H9 (cell line): ENCODE measurements around the gene RAB11FIP5. TPM values are rescaled to one million over a fixed set of nuclear protein-coding genes. Genes with fewer than 3 reads are reported as not detected.

ENCODE experiments used
- DNase-seq: peaks from one replicate; pipeline ENCODE4 v3.0.0-alpha.2; 2017
- H2AFZ ChIP-seq: one replicate; pipeline ENCODE4 v1.6.1; 2013; ENCODE audit warnings: mild to moderate bottlenecking, low read length, control low read depth, moderate library complexity
- H2AK5ac ChIP-seq: 2 replicates; pipeline ENCODE4 v1.6.1; 2013; ENCODE audit warnings: low read length, control low read depth, mixed read lengths; ENCODE audit not compliant: insufficient read length
- H2BK120ac ChIP-seq: one replicate; pipeline ENCODE4 v1.6.1; 2013; ENCODE audit warnings: low read depth, mild to moderate bottlenecking, low read length, control low read depth, inconsistent platforms; ENCODE audit not compliant: poor library complexity, severe bottlenecking
- H2BK12ac ChIP-seq: 2 replicates; pipeline ENCODE4 v1.6.1; 2013; ENCODE audit warnings: low read length, control low read depth, mixed read lengths, low read depth; ENCODE audit not compliant: insufficient read length
- H2BK15ac ChIP-seq: 2 replicates; pipeline ENCODE4 v1.6.1; 2013; ENCODE audit warnings: low read depth, low read length, control low read depth
- H2BK20ac ChIP-seq: one replicate; pipeline ENCODE4 v1.6.1; 2013; ENCODE audit warnings: low read depth, mild to moderate bottlenecking, low read length, control low read depth, inconsistent platforms; ENCODE audit not compliant: poor library complexity, severe bottlenecking
- H2BK5ac ChIP-seq: 2 replicates; pipeline ENCODE4 v1.6.1; 2013; ENCODE audit warnings: low read length, control low read depth, mixed read lengths; ENCODE audit not compliant: insufficient read length
- H3K14ac ChIP-seq: 2 replicates; pipeline ENCODE4 v1.6.1; 2013; ENCODE audit warnings: low read length, control low read depth; ENCODE audit not compliant: insufficient read depth
- H3K18ac ChIP-seq: 2 replicates; pipeline ENCODE4 v1.6.1; 2013; ENCODE audit warnings: low read depth, mild to moderate bottlenecking, mixed read lengths, low read length, control low read depth; ENCODE audit not compliant: insufficient read length
- H3K23ac ChIP-seq: 2 replicates; pipeline ENCODE4 v1.6.1; 2013; ENCODE audit warnings: low read length, control low read depth, mixed read lengths, low read depth; ENCODE audit not compliant: insufficient read length
- H3K23me2 ChIP-seq: 2 replicates; pipeline ENCODE4 v1.6.1; 2013; ENCODE audit warnings: low read depth, mild to moderate bottlenecking, mixed read lengths, low read length, control low read depth; ENCODE audit not compliant: insufficient read length, poor library complexity, severe bottlenecking
- H3K27ac ChIP-seq: 2 replicates; pipeline ENCODE4 v1.5.1; 2013; ENCODE audit warnings: low read length, control low read depth, mixed read lengths, low read depth; ENCODE audit not compliant: insufficient read length
- H3K27me3 ChIP-seq: 2 replicates; pipeline ENCODE4 v1.6.1; 2013; ENCODE audit warnings: low read length, control low read depth, inconsistent platforms; ENCODE audit not compliant: insufficient read depth
- H3K4ac ChIP-seq: 2 replicates; pipeline ENCODE4 v1.6.1; 2013; ENCODE audit warnings: low read depth, mild to moderate bottlenecking, control low read depth, inconsistent platforms, low read length, moderate library complexity
- H3K4me1 ChIP-seq: 2 replicates; pipeline ENCODE4 v1.6.1; 2013; ENCODE audit warnings: low read length, control low read depth, inconsistent platforms; ENCODE audit not compliant: insufficient read depth
- H3K4me2 ChIP-seq: 2 replicates; pipeline ENCODE4 v1.6.1; 2013; ENCODE audit warnings: low read length, control low read depth, mixed read lengths; ENCODE audit not compliant: insufficient read length, insufficient read depth
- H3K56ac ChIP-seq: 2 replicates; pipeline ENCODE4 v1.6.1; 2013; ENCODE audit warnings: low read depth, mild to moderate bottlenecking, mixed read lengths, low read length, control low read depth; ENCODE audit not compliant: insufficient read length
- H3K79me1 ChIP-seq: 2 replicates; pipeline ENCODE4 v1.6.1; 2013; ENCODE audit warnings: low read depth, mild to moderate bottlenecking, moderate library complexity, low read length, control low read depth, inconsistent platforms; ENCODE audit not compliant: insufficient read depth, poor library complexity, severe bottlenecking
- H3K79me2 ChIP-seq: 2 replicates; pipeline ENCODE4 v1.6.1; 2013; ENCODE audit warnings: low read length, control low read depth, inconsistent platforms; ENCODE audit not compliant: insufficient read depth
- H3K9ac ChIP-seq: 2 replicates; pipeline ENCODE4 v1.6.1; 2013; ENCODE audit warnings: low read length, control low read depth, mixed read lengths; ENCODE audit not compliant: insufficient read length; ENCODE audit errors: extremely low read depth
- H3K9me3 ChIP-seq: one replicate; pipeline ENCODE4 v1.6.1; 2013; ENCODE audit warnings: low read depth, low read length, inconsistent platforms; ENCODE audit not compliant: control insufficient read depth
- H3T11ph ChIP-seq: one replicate; pipeline ENCODE4 v1.6.1; 2013; ENCODE audit warnings: mild to moderate bottlenecking, low read length, control low read depth, inconsistent platforms
- H4K20me1 ChIP-seq: one replicate; pipeline ENCODE4 v1.6.1; 2013; ENCODE audit not compliant: control insufficient read depth, insufficient read length, insufficient read depth
- H4K5ac ChIP-seq: 2 replicates; pipeline ENCODE4 v1.6.1; 2013; ENCODE audit warnings: low read depth, mild to moderate bottlenecking, mixed read lengths, low read length, control low read depth; ENCODE audit not compliant: insufficient read length
- H4K8ac ChIP-seq: replicated peaks from 2 replicates; pipeline ENCODE4 v1.6.1; 2013; ENCODE audit warnings: low read length, control low read depth, mixed read lengths, low read depth; ENCODE audit not compliant: insufficient read length
- H4K91ac ChIP-seq: 2 replicates; pipeline ENCODE4 v1.6.1; 2013; ENCODE audit warnings: low read depth, mild to moderate bottlenecking, moderate library complexity, mixed read lengths, low read length, control low read depth; ENCODE audit not compliant: insufficient read length
- H3K27ac Mint-ChIP-seq, 3 experiments: 2 replicates in 2 of 3; 3 replicates in 1 of 3; pipeline ENCODE4 v1.8.0; 2020 to 2021; ENCODE audit warnings: mixed read lengths in 3 of 3, mild to moderate bottlenecking in 1 of 3, moderate library complexity in 1 of 3
- H3K27me3 Mint-ChIP-seq: 2 replicates; pipeline ENCODE4 v1.8.0; 2021; ENCODE audit warnings: low read depth, mild to moderate bottlenecking, moderate library complexity, mixed read lengths
- H3K36me3 Mint-ChIP-seq, 3 experiments: 2 replicates in 2 of 3; 3 replicates in 1 of 3; pipeline ENCODE4 v1.8.0; 2020 to 2021; ENCODE audit warnings: low read depth in 3 of 3, mixed read lengths in 3 of 3; ENCODE audit not compliant: insufficient read depth in 1 of 3
- H3K4me1 Mint-ChIP-seq, 2 experiments: 2 replicates each; pipeline ENCODE4 v1.8.0; 2020; ENCODE audit warnings: mixed read lengths in 2 of 2
- H3K4me3 Mint-ChIP-seq, 2 experiments: 2 replicates in 1 of 2; 3 replicates in 1 of 2; pipeline ENCODE4 v1.8.0; 2020 to 2021; ENCODE audit warnings: mild to moderate bottlenecking in 2 of 2, mixed read lengths in 2 of 2, moderate library complexity in 1 of 2
- H3K9me3 Mint-ChIP-seq, 2 experiments: 2 replicates in 1 of 2; 3 replicates in 1 of 2; pipeline ENCODE4 v1.8.0; 2020; ENCODE audit warnings: mild to moderate bottlenecking in 2 of 2, mixed read lengths in 2 of 2, moderate library complexity in 1 of 2
- CTCF ChIP-seq: fragments of 200-600 bp; sonication (generic); conservative IDR thresholded peaks from 3 replicates; pipeline ENCODE4 v1.8.0; 2021; ENCODE audit warnings: antibody characterized with exemption, mild to moderate bottlenecking
- WGBS: extraction: QIAGEN DNeasy Blood & Tissue Kit; methylation state at CpG from one replicate; pipeline ENCODE4 v1.1.7; 2013; ENCODE audit warnings: missing lambda C conversion rate, low lambda C conversion rate, mixed read lengths; ENCODE audit not compliant: insufficient read length; ENCODE audit errors: extremely low coverage; 5-methylcytosine and 5-hydroxymethylcytosine counted together
- total RNA-seq: library from RNA; stranded (reverse); gene quantifications from 2 replicates; pipeline ENCODE4 v1.2.1, GENCODE V29; 2021

The RAB11FIP5 gene
- total RNA-seq, 1 experiment from 2014 or later = 7.1 TPM

GRCh38 chr2:73087311-73087710, 25.4 kb downstream of the RAB11FIP5 start:
- Histone ChIP-seq H3K79me2 (no peaks in the 10 kb centered on the region), H3K23ac (no peak overlapping the region), H2BK15ac (no peak overlapping the region), H3K27me3 (no peaks in the 10 kb centered on the region), H4K5ac (no peak overlapping the region), H2BK12ac (no peak overlapping the region), H3K14ac (no peak overlapping the region), H4K91ac (no peak overlapping the region), H3K9ac (no peak overlapping the region), H2BK120ac (no peak overlapping the region), H2AK5ac (no peak overlapping the region), H3K23me2 (no peaks in the 10 kb centered on the region), H2BK5ac (no peak overlapping the region), H2AFZ (no peak overlapping the region), H3K9me3 (no peaks in the 10 kb centered on the region), H3K56ac (no peak overlapping the region), H3K27ac (no peak overlapping the region), H3K4me2 (no peak overlapping the region), H2BK20ac (no peak overlapping the region), H3T11ph (no peak overlapping the region), H3K79me1 (no peaks in the 10 kb centered on the region), H4K20me1 (no peaks in the 10 kb centered on the region), H3K4ac (no peak overlapping the region), H4K8ac (no peak overlapping the region), H3K4me1 (no peaks in the 10 kb centered on the region), H3K18ac (no peak overlapping the region)
- peaks cover 9% of the 10 kb centered on the region in 2 experiments for H3K4me1 Mint-ChIP-seq
- H3K9me3 Mint-ChIP-seq = no peaks in the 10 kb centered on the region
- H3K27me3 Mint-ChIP-seq = no peaks in the 10 kb centered on the region
- peaks cover 3 to 5% (median 5%) of the 10 kb centered on the region in 3 experiments; a peak in 4 of 7 replicates for H3K36me3 Mint-ChIP-seq
- H3K27ac Mint-ChIP-seq = no peak overlapping the region
- no peak for TF ChIP-seq CTCF
- H3K4me3 Mint-ChIP-seq = no peak overlapping the region
- no CpG with 5 or more reads among the region's 4 CpGs for WGBS
- no peak for DNase-seq
